Measurements from ENCODE around the gene CGNL1.
A peak's percentile ranks its signal among the peaks of the same experiment; 100 is the strongest.

Gene CGNL1

DNA sequence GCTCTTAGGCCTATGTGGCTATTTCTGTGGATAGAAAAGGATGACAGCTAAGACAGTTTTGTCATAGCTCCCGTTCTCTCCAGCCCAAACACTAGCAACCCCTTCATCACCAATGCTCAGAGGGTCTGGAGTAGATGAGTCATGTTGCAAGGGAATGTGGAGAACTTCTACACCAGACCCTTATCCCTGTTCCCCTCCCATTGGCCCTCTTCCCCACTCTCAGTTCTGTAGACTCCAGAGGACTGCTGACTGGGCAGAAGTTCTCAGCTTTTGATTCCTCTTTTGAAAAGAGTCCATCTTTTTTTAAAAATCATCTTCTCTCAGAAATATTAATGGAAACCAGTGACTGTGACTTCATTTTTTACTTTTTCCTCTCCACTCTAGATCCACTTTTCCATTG is 213.0 kb downstream of the CGNL1 start:
- H3K4me3 ChIP-seq (ENCODE audit: low read depth, low read length): no peak overlapping the region
- POLR2A ChIA-PET: no interaction called here
- H3K4me1 ChIP-seq (ENCODE audit: control insufficient read depth, insufficient read depth, low read length): no peaks in the 10 kb centered on the region
- H3K36me3 ChIP-seq (ENCODE audit: control insufficient read depth in 2 of 2, insufficient read depth in 1 of 2, low read length in 2 of 2): no peaks in the 10 kb centered on the region
- H3K27ac ChIP-seq (ENCODE audit: extremely low read depth, low read depth, low read length): no peak overlapping the region
- no peaks in the 10 kb centered on the region for H3K9me3 ChIP-seq (ENCODE audit: control insufficient read depth, insufficient read depth, low read depth, low read length)
- CTCF ChIA-PET: interaction anchor here (0.6 to 0.9 kb wide), 2 partner anchors 29 to 594 kb away, joined by 3 read pairs; no protein-coding TSS in a partner anchor
- TF ChIP-seq, protein P1, sequence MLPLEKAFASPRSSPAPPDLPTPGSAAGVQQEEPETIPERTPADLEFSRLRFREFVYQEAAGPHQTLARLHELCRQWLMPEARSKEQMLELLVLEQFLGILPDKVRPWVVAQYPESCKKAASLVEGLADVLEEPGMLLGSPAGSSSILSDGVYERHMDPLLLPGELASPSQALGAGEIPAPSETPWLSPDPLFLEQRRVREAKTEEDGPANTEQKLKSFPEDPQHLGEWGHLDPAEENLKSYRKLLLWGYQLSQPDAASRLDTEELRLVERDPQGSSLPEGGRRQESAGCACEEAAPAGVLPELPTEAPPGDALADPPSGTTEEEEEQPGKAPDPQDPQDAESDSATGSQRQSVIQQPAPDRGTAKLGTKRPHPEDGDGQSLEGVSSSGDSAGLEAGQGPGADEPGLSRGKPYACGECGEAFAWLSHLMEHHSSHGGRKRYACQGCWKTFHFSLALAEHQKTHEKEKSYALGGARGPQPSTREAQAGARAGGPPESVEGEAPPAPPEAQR (tag by site-specific recombination; IDR thresholded peaks at IDR 0.05): no peak
- TF ChIP-seq ZNF677 (tag by site-specific recombination; IDR thresholded peaks at IDR 0.05) (no peak), ZNF624 (tag by site-specific recombination; IDR thresholded peaks at IDR 0.05) (no peak), OVOL3 (tag by site-specific recombination; IDR thresholded peaks at IDR 0.05) (no peak), ZNF366 (tag by site-specific recombination; conservative IDR thresholded peaks at IDR 0.05) (no peak), ZNF394 (tag by site-specific recombination; IDR thresholded peaks at IDR 0.05; ENCODE audit: borderline replicate concordance) (no peak), ZNF596 (tag by site-specific recombination; IDR thresholded peaks at IDR 0.05) (no peak), ZNF174 (tag by site-specific recombination; IDR thresholded peaks at IDR 0.05) (no peak)
- TF ChIP-seq, protein P2, sequence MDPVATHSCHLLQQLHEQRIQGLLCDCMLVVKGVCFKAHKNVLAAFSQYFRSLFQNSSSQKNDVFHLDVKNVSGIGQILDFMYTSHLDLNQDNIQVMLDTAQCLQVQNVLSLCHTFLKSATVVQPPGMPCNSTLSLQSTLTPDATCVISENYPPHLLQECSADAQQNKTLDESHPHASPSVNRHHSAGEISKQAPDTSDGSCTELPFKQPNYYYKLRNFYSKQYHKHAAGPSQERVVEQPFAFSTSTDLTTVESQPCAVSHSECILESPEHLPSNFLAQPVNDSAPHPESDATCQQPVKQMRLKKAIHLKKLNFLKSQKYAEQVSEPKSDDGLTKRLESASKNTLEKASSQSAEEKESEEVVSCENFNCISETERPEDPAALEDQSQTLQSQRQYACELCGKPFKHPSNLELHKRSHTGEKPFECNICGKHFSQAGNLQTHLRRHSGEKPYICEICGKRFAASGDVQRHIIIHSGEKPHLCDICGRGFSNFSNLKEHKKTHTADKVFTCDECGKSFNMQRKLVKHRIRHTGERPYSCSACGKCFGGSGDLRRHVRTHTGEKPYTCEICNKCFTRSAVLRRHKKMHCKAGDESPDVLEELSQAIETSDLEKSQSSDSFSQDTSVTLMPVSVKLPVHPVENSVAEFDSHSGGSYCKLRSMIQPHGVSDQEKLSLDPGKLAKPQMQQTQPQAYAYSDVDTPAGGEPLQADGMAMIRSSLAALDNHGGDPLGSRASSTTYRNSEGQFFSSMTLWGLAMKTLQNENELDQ (tag by site-specific recombination; IDR thresholded peaks at IDR 0.05; ENCODE audit: low read depth): no peak
- TF ChIP-seq, protein P3, sequence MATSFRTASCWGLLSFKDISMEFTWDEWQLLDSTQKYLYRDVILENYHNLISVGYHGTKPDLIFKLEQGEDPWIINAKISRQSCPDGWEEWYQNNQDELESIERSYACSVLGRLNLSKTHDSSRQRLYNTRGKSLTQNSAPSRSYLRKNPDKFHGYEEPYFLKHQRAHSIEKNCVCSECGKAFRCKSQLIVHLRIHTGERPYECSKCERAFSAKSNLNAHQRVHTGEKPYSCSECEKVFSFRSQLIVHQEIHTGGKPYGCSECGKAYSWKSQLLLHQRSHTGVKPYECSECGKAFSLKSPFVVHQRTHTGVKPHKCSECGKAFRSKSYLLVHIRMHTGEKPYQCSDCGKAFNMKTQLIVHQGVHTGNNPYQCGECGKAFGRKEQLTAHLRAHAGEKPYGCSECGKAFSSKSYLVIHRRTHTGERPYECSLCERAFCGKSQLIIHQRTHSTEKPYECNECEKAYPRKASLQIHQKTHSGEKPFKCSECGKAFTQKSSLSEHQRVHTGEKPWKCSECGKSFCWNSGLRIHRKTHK (tag by site-specific recombination; IDR thresholded peaks at IDR 0.05): no peak
- TF ChIP-seq, protein P4, sequence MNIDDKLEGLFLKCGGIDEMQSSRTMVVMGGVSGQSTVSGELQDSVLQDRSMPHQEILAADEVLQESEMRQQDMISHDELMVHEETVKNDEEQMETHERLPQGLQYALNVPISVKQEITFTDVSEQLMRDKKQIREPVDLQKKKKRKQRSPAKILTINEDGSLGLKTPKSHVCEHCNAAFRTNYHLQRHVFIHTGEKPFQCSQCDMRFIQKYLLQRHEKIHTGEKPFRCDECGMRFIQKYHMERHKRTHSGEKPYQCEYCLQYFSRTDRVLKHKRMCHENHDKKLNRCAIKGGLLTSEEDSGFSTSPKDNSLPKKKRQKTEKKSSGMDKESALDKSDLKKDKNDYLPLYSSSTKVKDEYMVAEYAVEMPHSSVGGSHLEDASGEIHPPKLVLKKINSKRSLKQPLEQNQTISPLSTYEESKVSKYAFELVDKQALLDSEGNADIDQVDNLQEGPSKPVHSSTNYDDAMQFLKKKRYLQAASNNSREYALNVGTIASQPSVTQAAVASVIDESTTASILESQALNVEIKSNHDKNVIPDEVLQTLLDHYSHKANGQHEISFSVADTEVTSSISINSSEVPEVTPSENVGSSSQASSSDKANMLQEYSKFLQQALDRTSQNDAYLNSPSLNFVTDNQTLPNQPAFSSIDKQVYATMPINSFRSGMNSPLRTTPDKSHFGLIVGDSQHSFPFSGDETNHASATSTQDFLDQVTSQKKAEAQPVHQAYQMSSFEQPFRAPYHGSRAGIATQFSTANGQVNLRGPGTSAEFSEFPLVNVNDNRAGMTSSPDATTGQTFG (tag by site-specific recombination; IDR thresholded peaks at IDR 0.05; ENCODE audit: borderline replicate concordance): no peak

DNA sequence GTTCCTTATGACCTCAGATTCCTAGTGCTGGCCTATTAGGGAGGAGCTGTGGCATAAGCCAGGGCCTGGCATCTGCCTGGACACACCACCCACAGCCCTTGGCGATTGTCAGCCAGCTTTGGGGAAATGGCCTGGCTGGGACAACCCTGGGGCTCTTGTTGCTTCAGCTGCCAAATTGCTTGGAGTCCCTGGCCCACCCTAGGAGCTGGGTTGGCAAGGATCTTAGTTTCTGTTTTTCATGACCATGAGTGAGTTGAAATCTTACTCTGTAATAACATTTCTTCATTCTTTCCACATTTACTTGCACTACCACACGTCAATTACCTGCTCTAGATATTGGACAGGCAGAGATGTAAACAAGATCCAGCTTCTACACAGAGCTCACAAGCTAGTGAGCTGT is 213.4 kb downstream of the CGNL1 start:
- no peak overlapping the region for H3K27ac ChIP-seq (ENCODE audit: extremely low read depth, low read depth, low read length)
- no peaks in the 10 kb centered on the region for H3K36me3 ChIP-seq (ENCODE audit: control insufficient read depth in 2 of 2, insufficient read depth in 1 of 2, low read length in 2 of 2)
- H3K9me3 ChIP-seq (ENCODE audit: control insufficient read depth, insufficient read depth, low read depth, low read length): no peaks in the 10 kb centered on the region
- no peak for TF ChIP-seq ZSCAN16 (tag by site-specific recombination; IDR thresholded peaks at IDR 0.05)
- CTCF ChIA-PET: interaction anchor here (0.9 kb wide), 1 partner anchor 29 kb away, joined by 3 read pairs; no protein-coding TSS in a partner anchor
- POLR2A ChIA-PET: no interaction called here
- H3K4me1 ChIP-seq (ENCODE audit: control insufficient read depth, insufficient read depth, low read length): no peaks in the 10 kb centered on the region
- H3K4me3 ChIP-seq (ENCODE audit: low read depth, low read length): no peak overlapping the region

DNA sequence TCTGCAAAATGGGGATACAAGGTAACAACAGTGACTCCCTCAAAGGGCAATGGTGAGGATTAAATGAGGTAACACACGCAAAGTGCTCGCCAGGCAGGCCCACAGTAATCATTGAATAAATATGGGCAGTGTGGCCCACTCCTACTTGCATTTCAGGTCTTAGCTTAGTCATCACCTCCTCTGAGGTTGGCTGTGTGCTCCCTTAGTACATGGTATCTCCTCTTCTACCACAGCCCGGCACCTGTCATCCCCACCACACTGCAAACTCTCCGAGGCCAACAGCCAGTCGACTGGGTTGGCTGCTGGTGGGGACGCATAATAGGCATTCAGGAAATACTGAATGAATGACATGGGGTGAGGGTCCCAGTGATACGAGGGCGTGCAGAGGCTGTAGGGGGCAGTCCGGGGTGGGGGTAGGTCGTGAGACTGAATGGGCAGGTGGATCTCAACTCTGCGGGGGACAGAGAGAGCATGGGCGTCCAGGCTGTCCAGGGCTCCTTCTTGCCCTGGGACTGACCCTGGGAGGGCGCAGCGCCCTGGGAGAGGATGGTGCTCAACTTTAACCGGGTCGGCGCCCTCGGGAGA is 215.0 kb downstream of the CGNL1 start:
- TF ChIP-seq ZBTB8A (tag by site-specific recombination; IDR thresholded peaks at IDR 0.05) (peak; percentile 16; the same call in 1 of the 2 replicates), MZF1 (tag by site-specific recombination; IDR thresholded peaks at IDR 0.05; ENCODE audit: borderline replicate concordance) (no peak), ZNF292 (tag by site-specific recombination; IDR thresholded peaks at IDR 0.05; ENCODE audit: borderline replicate concordance, low read depth) (no peak), GLIS1 (tag by site-specific recombination; IDR thresholded peaks at IDR 0.05) (peak; percentile 86), GLIS2 (tag by site-specific recombination; IDR thresholded peaks at IDR 0.05) (0 out of 2 replicates have a peak, but pooled peaks have one; percentile 7), ZNF626 (tag by site-specific recombination; IDR thresholded peaks at IDR 0.05) (no peak)
- no peaks in the 10 kb centered on the region for H3K9me3 ChIP-seq (ENCODE audit: control insufficient read depth, insufficient read depth, low read depth, low read length)
- ChIA-PET POLR2A (no interaction called here), CTCF (no interaction called here)
- peak overlapping the region; percentile 45 for H3K4me3 ChIP-seq (ENCODE audit: low read depth, low read length)
- H3K27ac ChIP-seq (ENCODE audit: extremely low read depth, low read depth, low read length): no peak overlapping the region
- no peaks in the 10 kb centered on the region for H3K4me1 ChIP-seq (ENCODE audit: control insufficient read depth, insufficient read depth, low read length)
- H3K36me3 ChIP-seq (ENCODE audit: control insufficient read depth in 2 of 2, insufficient read depth in 1 of 2, low read length in 2 of 2): no peaks in the 10 kb centered on the region
